ENCODE data around the gene DNASE1L3.

The DNASE1L3 gene

GRCh38 chr3:58256511-58256910 lies 45.7 kb upstream of the DNASE1L3 start:
- Histone ChIP-seq H4K20me1 (ENCODE audit: low read depth, low read length) (no peaks in the 10 kb centered on the region), H3K4me2 (ENCODE audit: low read depth, low read length, poor library complexity, severe bottlenecking) (no peak overlapping the region), H3K9me3 (ENCODE audit: insufficient read depth, low read length) (no peaks in the 10 kb centered on the region), H3K9me2 (replicated peaks; ENCODE audit: insufficient read depth, low read length) (no peaks in the 10 kb centered on the region), H3K36me3 (ENCODE audit: low read length) (no peaks in the 10 kb centered on the region), H3K4me3 (ENCODE audit: insufficient read depth, low read length, poor library complexity, severe bottlenecking) (no peak overlapping the region), H3K9ac (ENCODE audit: low read length) (no peak overlapping the region), H3K27ac (ENCODE audit: low read depth, low read length) (no peak overlapping the region), H2AFZ (ENCODE audit: low read depth, low read length, severe bottlenecking) (no peak overlapping the region), H3K79me2 (ENCODE audit: insufficient read depth, low read length) (no peaks in the 10 kb centered on the region), H3K27me3 (ENCODE audit: low read length) (no peaks in the 10 kb centered on the region), H3F3A (ENCODE audit: insufficient read depth) (no peaks in the 10 kb centered on the region)
- TF ChIP-seq, protein P1, sequence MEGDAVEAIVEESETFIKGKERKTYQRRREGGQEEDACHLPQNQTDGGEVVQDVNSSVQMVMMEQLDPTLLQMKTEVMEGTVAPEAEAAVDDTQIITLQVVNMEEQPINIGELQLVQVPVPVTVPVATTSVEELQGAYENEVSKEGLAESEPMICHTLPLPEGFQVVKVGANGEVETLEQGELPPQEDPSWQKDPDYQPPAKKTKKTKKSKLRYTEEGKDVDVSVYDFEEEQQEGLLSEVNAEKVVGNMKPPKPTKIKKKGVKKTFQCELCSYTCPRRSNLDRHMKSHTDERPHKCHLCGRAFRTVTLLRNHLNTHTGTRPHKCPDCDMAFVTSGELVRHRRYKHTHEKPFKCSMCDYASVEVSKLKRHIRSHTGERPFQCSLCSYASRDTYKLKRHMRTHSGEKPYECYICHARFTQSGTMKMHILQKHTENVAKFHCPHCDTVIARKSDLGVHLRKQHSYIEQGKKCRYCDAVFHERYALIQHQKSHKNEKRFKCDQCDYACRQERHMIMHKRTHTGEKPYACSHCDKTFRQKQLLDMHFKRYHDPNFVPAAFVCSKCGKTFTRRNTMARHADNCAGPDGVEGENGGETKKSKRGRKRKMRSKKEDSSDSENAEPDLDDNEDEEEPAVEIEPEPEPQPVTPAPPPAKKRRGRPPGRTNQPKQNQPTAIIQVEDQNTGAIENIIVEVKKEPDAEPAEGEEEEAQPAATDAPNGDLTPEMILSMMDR (IDR thresholded peaks at IDR 0.05; ENCODE audit: insufficient read depth, low read length, poor library complexity, severe bottlenecking), result no peak
- TF ChIP-seq EZH2phosphoT487 (conservative IDR thresholded peaks at IDR 0.05; ENCODE audit: low read length), result no peak

DNA sequence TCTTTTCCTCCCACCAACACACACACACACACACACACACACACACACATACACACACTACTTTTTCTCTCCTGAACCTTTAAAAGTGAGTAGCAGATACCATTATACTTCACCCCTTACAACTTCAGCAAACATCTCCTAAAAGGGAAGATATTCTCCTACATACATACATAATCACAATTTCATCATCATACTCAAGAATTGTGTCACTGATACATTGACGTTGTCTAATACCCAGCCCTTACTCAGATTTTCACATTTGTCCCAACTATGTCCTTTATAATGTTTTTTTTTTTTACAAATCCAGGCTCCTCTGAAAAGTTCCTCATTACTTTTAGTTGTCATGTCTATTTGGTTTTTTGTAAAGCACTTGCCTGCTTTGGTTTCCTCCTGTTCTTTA lies 45.3 kb upstream of the DNASE1L3 start:
- no peaks in the 10 kb centered on the region for H3K9me3 ChIP-seq (ENCODE audit: insufficient read depth, low read length)
- no peak overlapping the region for H3K27ac ChIP-seq (ENCODE audit: low read depth, low read length)
- no peaks in the 10 kb centered on the region for H3F3A ChIP-seq (ENCODE audit: insufficient read depth)
- no peaks in the 10 kb centered on the region for H3K27me3 ChIP-seq (ENCODE audit: low read length)
- H3K4me3 ChIP-seq (ENCODE audit: insufficient read depth, low read length, poor library complexity, severe bottlenecking), result no peak overlapping the region
- no peak for TF ChIP-seq EZH2phosphoT487 (conservative IDR thresholded peaks at IDR 0.05; ENCODE audit: low read length)
- TF ChIP-seq, protein P1 (IDR thresholded peaks at IDR 0.05; ENCODE audit: insufficient read depth, low read length, poor library complexity, severe bottlenecking), result no peak
- no peak overlapping the region for H3K4me2 ChIP-seq (ENCODE audit: low read depth, low read length, poor library complexity, severe bottlenecking)
- H3K9ac ChIP-seq (ENCODE audit: low read length), result no peak overlapping the region
- no peaks in the 10 kb centered on the region for H3K9me2 ChIP-seq (replicated peaks; ENCODE audit: insufficient read depth, low read length)
- H2AFZ ChIP-seq (ENCODE audit: low read depth, low read length, severe bottlenecking), result no peak overlapping the region
- H3K79me2 ChIP-seq (ENCODE audit: insufficient read depth, low read length), result no peaks in the 10 kb centered on the region
- H3K36me3 ChIP-seq (ENCODE audit: low read length), result no peaks in the 10 kb centered on the region
- no peaks in the 10 kb centered on the region for H4K20me1 ChIP-seq (ENCODE audit: low read depth, low read length)

- no peak overlapping the region for H2AFZ ChIP-seq (ENCODE audit: low read depth, low read length, severe bottlenecking)
- no peak for TF ChIP-seq EZH2phosphoT487 (conservative IDR thresholded peaks at IDR 0.05; ENCODE audit: low read length)
- TF ChIP-seq, protein P1 (IDR thresholded peaks at IDR 0.05; ENCODE audit: insufficient read depth, low read length, poor library complexity, severe bottlenecking), result no peak
- no peaks in the 10 kb centered on the region for H3F3A ChIP-seq (ENCODE audit: insufficient read depth)
- no peak overlapping the region for H3K27ac ChIP-seq (ENCODE audit: low read depth, low read length)
- no peak overlapping the region for H3K4me2 ChIP-seq (ENCODE audit: low read depth, low read length, poor library complexity, severe bottlenecking)
- H3K36me3 ChIP-seq (ENCODE audit: low read length), result no peaks in the 10 kb centered on the region
- H3K9me3 ChIP-seq (ENCODE audit: insufficient read depth, low read length), result no peaks in the 10 kb centered on the region
- H3K4me3 ChIP-seq (ENCODE audit: insufficient read depth, low read length, poor library complexity, severe bottlenecking), result no peak overlapping the region
- H3K79me2 ChIP-seq (ENCODE audit: insufficient read depth, low read length), result no peaks in the 10 kb centered on the region
- H4K20me1 ChIP-seq (ENCODE audit: low read depth, low read length), result no peaks in the 10 kb centered on the region
- H3K9me2 ChIP-seq (replicated peaks; ENCODE audit: insufficient read depth, low read length), result no peaks in the 10 kb centered on the region
- no peaks in the 10 kb centered on the region for H3K27me3 ChIP-seq (ENCODE audit: low read length)
- no peak overlapping the region for H3K9ac ChIP-seq (ENCODE audit: low read length)
These were observed 43.4 kb upstream of the DNASE1L3 start for GRCh38 chr3:58254144-58254543.
